Esophagus muscularis mucosa (tissue), 4 donors: Measurements from ENCODE around the gene PRDM1.

ENCODE experiments used
- EP300 ChIP-seq: sonication (generic); formaldehyde crosslinking; IDR thresholded peaks from one replicate; pipeline ENCODE4 v1.6.1; 2017; ENCODE audit warnings: antibody characterized with exemption
- POLR2AphosphoS5 ChIP-seq, 2 donors: sonication (generic); formaldehyde crosslinking; IDR thresholded peaks; one replicate each; pipeline ENCODE4 v1.6.1; 2017; ENCODE audit warnings: antibody characterized with exemption in 2 of 2
- TF ChIP-seq, protein P1 (sequence below), 3 experiments: fragments of 200-600 bp in 2 of 3; fragments of 450-650 bp in 1 of 3; sonication (generic) in 2 of 3; IDR thresholded peaks; one replicate each; pipeline ENCODE4 v1.5.1; 2017 to 2019; ENCODE audit warnings: antibody characterized with exemption in 3 of 3, mild to moderate bottlenecking in 2 of 3, moderate library complexity in 1 of 3

DNA sequence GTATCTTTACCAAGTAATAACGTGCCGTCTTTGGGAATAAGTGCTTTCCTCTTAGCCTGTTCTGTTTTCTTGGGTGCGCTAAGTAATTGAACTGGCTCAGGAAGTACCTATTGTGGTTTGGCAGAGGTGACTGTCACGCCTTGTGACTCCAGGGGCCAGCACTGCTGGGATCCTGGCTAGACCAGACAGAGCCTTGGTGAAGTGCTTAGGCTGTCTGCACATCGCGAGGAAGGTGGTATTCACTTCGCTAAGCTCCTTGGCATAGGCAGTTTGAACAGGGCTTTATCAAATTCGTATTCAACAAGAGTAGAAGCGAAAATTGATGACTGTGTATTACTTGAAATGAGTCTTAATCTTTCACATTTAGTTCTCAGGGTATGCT is 17.6 kb downstream of the PRDM1 start:
- TF ChIP-seq, protein P1, sequence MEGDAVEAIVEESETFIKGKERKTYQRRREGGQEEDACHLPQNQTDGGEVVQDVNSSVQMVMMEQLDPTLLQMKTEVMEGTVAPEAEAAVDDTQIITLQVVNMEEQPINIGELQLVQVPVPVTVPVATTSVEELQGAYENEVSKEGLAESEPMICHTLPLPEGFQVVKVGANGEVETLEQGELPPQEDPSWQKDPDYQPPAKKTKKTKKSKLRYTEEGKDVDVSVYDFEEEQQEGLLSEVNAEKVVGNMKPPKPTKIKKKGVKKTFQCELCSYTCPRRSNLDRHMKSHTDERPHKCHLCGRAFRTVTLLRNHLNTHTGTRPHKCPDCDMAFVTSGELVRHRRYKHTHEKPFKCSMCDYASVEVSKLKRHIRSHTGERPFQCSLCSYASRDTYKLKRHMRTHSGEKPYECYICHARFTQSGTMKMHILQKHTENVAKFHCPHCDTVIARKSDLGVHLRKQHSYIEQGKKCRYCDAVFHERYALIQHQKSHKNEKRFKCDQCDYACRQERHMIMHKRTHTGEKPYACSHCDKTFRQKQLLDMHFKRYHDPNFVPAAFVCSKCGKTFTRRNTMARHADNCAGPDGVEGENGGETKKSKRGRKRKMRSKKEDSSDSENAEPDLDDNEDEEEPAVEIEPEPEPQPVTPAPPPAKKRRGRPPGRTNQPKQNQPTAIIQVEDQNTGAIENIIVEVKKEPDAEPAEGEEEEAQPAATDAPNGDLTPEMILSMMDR (IDR thresholded peaks at IDR 0.05): no peak
- TF ChIP-seq POLR2AphosphoS5 (IDR thresholded peaks at IDR 0.05) (no peak), EP300 (no peak)
